HFFc6 (cell line): ENCODE data around the gene SLC7A7. TPM values are rescaled to one million over a fixed set of nuclear protein-coding genes. Genes with fewer than 3 reads are reported as not detected.
A peak's percentile ranks its signal among the peaks of the same experiment; 100 is the strongest.

ENCODE experiments used
- DNase-seq: peaks from one replicate; pipeline ENCODE4 v3.0.0-alpha.2; 2018
- H3K27ac Mint-ChIP-seq: 2 replicates; pipeline ENCODE4 v1.8.0; 2020; ENCODE audit warnings: mild to moderate bottlenecking, mixed read lengths
- H3K27me3 Mint-ChIP-seq: 2 replicates; pipeline ENCODE4 v1.8.0; 2021; ENCODE audit warnings: mild to moderate bottlenecking, moderate library complexity, mixed read lengths; ENCODE audit not compliant: insufficient read depth
- H3K36me3 Mint-ChIP-seq: 2 replicates; pipeline ENCODE4 v1.8.0; 2021; ENCODE audit warnings: low read depth, mixed read lengths
- H3K4me1 Mint-ChIP-seq: 2 replicates; pipeline ENCODE4 v1.8.0; 2020; ENCODE audit warnings: low read depth, mixed read lengths
- H3K4me3 Mint-ChIP-seq: 2 replicates; pipeline ENCODE4 v1.8.0; 2020; ENCODE audit warnings: mild to moderate bottlenecking, moderate library complexity, mixed read lengths
- H3K9me3 Mint-ChIP-seq: 2 replicates; pipeline ENCODE4 v1.8.0; 2020; ENCODE audit warnings: mild to moderate bottlenecking, mixed read lengths
- CTCF ChIP-seq: fragments of 200-600 bp; sonication (generic); IDR thresholded peaks from 2 replicates; pipeline ENCODE4 v1.5.0; 2021; ENCODE audit warnings: antibody characterized with exemption, mild to moderate bottlenecking
- total RNA-seq, 6 experiments: library from RNA; stranded (reverse); fragmentation: NEBNext Ultra II Directional; extraction: Animal tissue kit (Norgen Biotek cat#: 25700); gene quantifications; 2 replicates in 1 of 6; 3 replicates in 5 of 6; pipeline ENCODE4 v1.2.3, GENCODE V29; 2021

Gene SLC7A7
- total RNA-seq, 6 experiments from 2014 or later, result 0.31 to 1.3 (median 0.56) TPM

DNA sequence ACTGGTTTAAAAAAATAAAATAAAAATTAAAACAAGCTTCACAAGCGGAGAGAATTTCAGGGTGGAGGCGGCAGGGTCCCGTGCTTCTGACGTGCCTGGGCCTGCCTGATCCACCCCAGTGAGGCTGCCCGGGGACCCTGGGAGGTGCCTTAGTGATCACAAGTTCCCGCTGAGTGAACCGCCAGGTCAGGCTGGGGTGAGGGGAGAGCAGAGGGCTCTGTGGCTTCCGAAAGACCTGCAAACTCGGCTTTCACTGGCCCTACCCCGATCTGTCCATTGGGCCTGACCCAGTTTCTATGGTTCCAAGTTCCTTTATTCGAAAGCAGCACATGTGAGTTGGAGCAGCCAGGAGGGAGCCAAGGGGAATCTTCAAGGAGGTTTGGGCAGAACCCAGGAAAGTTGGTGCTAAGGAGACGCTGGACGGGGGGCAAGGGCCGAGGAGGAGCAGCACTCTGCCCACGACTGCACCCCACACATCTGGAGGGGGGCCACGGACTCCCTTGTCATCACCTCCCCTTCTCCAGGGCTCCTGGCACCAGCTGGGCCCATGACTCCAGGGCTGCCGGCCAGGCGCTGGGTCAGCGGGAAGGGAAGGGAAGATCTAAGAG, 34.1 kb upstream of the SLC7A7 start:
- H3K27me3 Mint-ChIP-seq, result peaks cover 2% of the 10 kb centered on the region
- peaks cover 18% of the 10 kb centered on the region for H3K36me3 Mint-ChIP-seq
- H3K4me3 Mint-ChIP-seq, result peak overlapping the region; percentile 59
- H3K9me3 Mint-ChIP-seq, result no peaks in the 10 kb centered on the region
- TF ChIP-seq CTCF, result no peak
- no peak for DNase-seq
- peaks cover 77% of the 10 kb centered on the region for H3K4me1 Mint-ChIP-seq
- H3K27ac Mint-ChIP-seq, result peak overlapping the region; percentile 100

GRCh38 chr14:22848351-22849164, 33.3 kb upstream of the SLC7A7 start:
- Mint-ChIP-seq H3K4me1 (peaks cover 77% of the 10 kb centered on the region), H3K27ac (peak overlapping the region; percentile 100), H3K4me3 (peak overlapping the region; percentile 59), H3K9me3 (no peaks in the 10 kb centered on the region), H3K27me3 (peaks cover 2% of the 10 kb centered on the region), H3K36me3 (peaks cover 21% of the 10 kb centered on the region)
- DNase-seq, result peak; percentile 63
- TF ChIP-seq CTCF, result no peak

DNA sequence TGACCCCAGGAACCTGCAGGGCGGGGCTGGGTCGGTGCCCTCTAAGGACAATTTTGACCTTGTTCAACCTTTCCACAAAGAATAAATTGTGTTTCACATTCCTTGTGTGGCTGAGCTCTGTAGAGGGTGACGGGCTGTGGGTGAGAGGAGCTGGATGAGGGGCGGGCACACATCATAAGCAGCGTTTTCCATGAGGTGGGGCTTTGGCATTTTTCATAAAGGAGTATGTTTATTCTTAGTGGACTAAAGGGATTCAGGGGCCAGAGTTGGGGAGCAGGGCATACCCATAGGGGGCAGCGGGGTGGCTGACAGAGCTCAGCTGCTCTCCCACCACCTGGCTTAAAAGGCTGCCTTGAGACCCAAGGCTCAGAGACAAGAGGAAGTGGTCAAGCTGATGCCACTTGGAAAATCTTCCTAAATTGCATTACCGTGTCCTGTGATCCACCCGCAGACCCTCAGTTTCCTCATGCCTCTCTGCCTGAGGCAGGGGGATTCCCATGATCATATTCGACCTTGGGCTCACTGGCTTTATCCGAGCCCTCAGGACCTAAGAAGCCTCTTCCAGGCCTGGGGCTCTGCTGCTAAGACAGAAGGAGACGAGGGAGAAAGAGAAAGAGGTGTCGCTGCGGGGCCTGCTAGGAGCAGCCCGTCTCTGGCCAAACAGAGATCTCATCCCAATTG, 32.6 kb upstream of the SLC7A7 start:
- peak overlapping the region; percentile 100 for H3K27ac Mint-ChIP-seq
- peak; percentile 59 for DNase-seq

GRCh38 chr14:22846811-22847307, 31.6 kb upstream of the SLC7A7 start:
- DNase-seq, result no peak
- Mint-ChIP-seq H3K4me3 (peak overlapping the region; percentile 34; the same call in 1 of the 2 replicates), H3K4me1 (peaks cover 66% of the 10 kb centered on the region), H3K27me3 (peaks cover 3% of the 10 kb centered on the region), H3K9me3 (no peaks in the 10 kb centered on the region), H3K36me3 (peaks cover 27% of the 10 kb centered on the region), H3K27ac (peak overlapping the region; percentile 86)
- TF ChIP-seq CTCF, result 0 out of 2 replicates have a peak, but pooled peaks have one; percentile 9

More for the DNA sequence above, 32.6 kb upstream of the SLC7A7 start:
- peak; percentile 62; the same call in 1 of the 2 replicates for TF ChIP-seq CTCF
- no peaks in the 10 kb centered on the region for H3K9me3 Mint-ChIP-seq
- H3K4me3 Mint-ChIP-seq, result peak overlapping the region; percentile 59
- peaks cover 21% of the 10 kb centered on the region for H3K36me3 Mint-ChIP-seq
- H3K27me3 Mint-ChIP-seq, result peaks cover 2% of the 10 kb centered on the region
- H3K4me1 Mint-ChIP-seq, result peaks cover 71% of the 10 kb centered on the region

- H3K4me1 Mint-ChIP-seq, result peaks cover 64% of the 10 kb centered on the region
- H3K27me3 Mint-ChIP-seq, result peaks cover 3% of the 10 kb centered on the region
- peaks cover 33% of the 10 kb centered on the region for H3K36me3 Mint-ChIP-seq
- H3K9me3 Mint-ChIP-seq, result no peaks in the 10 kb centered on the region
- peak overlapping the region; percentile 86 for H3K27ac Mint-ChIP-seq
- TF ChIP-seq CTCF, result no peak
- DNase-seq, result no peak
- no peak overlapping the region for H3K4me3 Mint-ChIP-seq
These were observed 30.8 kb upstream of the SLC7A7 start for GRCh38 chr14:22845821-22846625.
